GM06990 (cell line): ENCODE results near the gene MAP3K9.

Experiments
- DNase-seq: peaks from one replicate; pipeline ENCODE4 v3.0.0-alpha.2; 2011; ENCODE audit not compliant: insufficient read length; ENCODE audit errors: extremely low read depth
- H3K27me3 ChIP-seq: replicated peaks from 2 replicates; pipeline ENCODE4 v1.6.0; 2011; ENCODE audit warnings: low read length; ENCODE audit not compliant: control insufficient read depth, insufficient read depth
- H3K36me3 ChIP-seq: 2 replicates; pipeline ENCODE4 v1.5.1; 2011; ENCODE audit warnings: low read length; ENCODE audit not compliant: control insufficient read depth, insufficient read depth
- H3K4me3 ChIP-seq: replicated peaks from 2 replicates; pipeline ENCODE4 v1.5.1; 2011; ENCODE audit warnings: low read depth, mild to moderate bottlenecking, control low read depth, low read length
- TF ChIP-seq, protein P1 (sequence below): IDR thresholded peaks from 2 replicates; pipeline ENCODE4 v1.5.1; 2011; ENCODE audit warnings: low read length, control low read depth, mild to moderate bottlenecking, inconsistent platforms; ENCODE audit not compliant: insufficient read depth, poor library complexity, severe bottlenecking

The MAP3K9 gene

DNA sequence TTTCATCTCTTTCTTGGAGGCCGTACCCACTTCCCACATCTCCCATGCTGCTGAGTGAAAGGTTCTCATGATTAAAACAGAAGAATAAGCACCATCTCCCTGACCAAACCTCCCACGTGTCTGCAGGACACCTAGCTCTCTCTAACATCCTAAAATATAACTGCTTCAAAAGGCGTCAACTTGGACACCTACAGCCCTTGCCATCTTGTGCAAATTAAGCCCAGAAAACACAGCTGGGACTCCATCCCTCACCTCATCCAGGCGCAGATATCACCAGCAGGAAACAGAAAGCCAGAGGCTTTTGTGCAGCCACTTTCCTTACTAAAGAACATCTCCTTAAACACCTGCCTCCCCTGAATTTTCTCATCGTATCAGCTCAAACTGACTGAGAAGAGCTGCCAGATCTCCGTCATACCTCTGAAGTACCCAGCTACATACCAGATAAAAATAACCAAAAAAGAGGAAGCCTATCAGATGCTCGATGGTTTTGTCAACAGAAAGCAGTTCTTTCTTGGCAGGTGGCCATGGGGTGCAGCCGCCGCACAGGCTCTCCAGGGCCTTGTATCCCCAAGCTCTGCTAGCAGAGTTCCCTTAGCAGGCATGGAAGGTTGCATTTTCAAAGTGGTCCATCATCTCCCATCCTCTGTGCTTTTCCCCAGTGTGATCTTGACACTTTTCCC lies 28.8 kb downstream of the MAP3K9 start:
- no peak overlapping the region for H3K4me3 ChIP-seq
- TF ChIP-seq, protein P1, sequence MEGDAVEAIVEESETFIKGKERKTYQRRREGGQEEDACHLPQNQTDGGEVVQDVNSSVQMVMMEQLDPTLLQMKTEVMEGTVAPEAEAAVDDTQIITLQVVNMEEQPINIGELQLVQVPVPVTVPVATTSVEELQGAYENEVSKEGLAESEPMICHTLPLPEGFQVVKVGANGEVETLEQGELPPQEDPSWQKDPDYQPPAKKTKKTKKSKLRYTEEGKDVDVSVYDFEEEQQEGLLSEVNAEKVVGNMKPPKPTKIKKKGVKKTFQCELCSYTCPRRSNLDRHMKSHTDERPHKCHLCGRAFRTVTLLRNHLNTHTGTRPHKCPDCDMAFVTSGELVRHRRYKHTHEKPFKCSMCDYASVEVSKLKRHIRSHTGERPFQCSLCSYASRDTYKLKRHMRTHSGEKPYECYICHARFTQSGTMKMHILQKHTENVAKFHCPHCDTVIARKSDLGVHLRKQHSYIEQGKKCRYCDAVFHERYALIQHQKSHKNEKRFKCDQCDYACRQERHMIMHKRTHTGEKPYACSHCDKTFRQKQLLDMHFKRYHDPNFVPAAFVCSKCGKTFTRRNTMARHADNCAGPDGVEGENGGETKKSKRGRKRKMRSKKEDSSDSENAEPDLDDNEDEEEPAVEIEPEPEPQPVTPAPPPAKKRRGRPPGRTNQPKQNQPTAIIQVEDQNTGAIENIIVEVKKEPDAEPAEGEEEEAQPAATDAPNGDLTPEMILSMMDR, result no peak
- peak; percentile 61 for DNase-seq
- H3K27me3 ChIP-seq, result no peaks in the 10 kb centered on the region
- H3K36me3 ChIP-seq, result no peaks in the 10 kb centered on the region

DNA sequence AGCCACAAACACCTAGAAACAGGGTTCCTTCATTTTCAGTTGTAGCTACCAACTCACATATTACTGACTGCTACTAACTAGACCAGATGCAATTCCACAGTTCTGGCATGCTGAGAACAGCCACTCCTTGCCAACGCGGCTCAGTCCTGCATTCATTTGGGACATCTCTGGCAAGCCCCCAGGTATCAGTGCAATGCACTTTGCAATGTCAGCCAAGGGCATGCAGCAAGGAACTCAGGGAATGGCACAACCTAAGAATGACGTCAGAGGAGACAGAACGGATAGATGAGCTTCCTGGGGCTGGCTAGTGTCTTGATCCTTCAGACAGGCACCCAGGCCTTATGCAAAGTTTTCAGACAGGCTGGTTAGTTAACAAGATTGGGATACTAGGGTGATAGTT lies 29.6 kb downstream of the MAP3K9 start:
- no peak overlapping the region for H3K4me3 ChIP-seq

GRCh38 chr14:70776197-70776596 lies 33.1 kb downstream of the MAP3K9 start:
- no peak overlapping the region for H3K4me3 ChIP-seq
- TF ChIP-seq, protein P1, result no peak
- H3K27me3 ChIP-seq, result no peaks in the 10 kb centered on the region
- H3K36me3 ChIP-seq, result no peaks in the 10 kb centered on the region
- no peak for DNase-seq

More for the DNA sequence above, 29.6 kb downstream of the MAP3K9 start:
- no peak for DNase-seq
- TF ChIP-seq, protein P1, result no peak
- Histone ChIP-seq H3K36me3 (no peaks in the 10 kb centered on the region), H3K27me3 (no peaks in the 10 kb centered on the region)

DNA sequence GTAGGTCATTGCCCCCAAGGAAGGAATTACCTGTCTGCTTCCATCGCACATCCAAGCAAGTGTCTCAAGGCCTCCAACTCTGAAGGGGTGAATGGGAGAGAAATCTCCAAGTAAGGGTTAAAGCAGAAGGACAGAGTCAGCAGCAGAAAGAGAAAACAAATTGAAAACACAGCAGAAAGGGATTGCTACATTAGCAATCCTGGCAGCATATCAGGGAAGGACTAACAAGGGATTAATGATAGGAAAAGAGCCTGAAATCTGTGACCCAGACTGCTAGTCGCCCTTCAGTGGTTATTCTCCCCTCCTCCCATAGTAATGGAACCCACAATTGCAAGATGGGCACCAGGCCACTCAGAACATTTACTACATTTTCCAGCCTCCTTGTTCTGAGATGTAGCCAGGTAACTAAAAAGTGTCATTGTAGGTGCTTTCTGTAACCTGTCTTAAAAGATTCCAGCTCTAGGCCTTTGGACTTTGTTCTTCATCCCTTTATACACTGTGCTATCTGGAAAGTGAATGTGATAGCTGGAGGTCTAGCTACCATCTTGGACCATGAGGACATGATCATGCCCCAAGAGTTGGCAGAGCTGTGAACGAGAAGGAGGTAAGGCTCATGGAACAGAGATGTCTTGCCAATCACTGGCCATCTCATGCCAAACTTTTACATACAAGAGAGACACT lies 36.0 kb downstream of the MAP3K9 start:
- TF ChIP-seq, protein P1, result no peak
- Histone ChIP-seq H3K4me3 (no peak overlapping the region), H3K27me3 (no peaks in the 10 kb centered on the region), H3K36me3 (no peaks in the 10 kb centered on the region)
- DNase-seq, result no peak

DNA sequence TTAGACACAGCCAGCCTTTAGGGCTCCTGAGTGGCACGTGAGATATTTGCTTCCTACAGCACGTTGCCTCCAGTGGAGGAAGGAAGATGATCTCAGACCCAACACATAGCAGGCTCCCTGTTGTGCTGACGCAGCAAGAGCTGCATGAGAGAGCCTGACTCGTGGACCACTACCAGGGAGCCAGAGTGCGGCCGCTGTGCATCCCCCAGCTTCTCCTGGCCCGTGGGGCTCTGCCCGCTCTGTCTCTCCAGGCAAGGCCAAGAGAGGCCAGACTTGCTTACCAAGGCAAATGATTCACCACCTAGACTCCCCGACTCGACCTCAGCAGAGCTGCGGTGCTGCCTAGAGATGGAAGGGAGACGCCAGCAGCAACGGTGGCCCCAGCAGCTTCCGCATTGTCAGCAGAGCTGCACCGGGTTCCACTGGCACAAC lies 37.5 kb downstream of the MAP3K9 start:
- DNase-seq, result no peak
- TF ChIP-seq, protein P1, result no peak

More for the DNA sequence above, 37.5 kb downstream of the MAP3K9 start:
- Histone ChIP-seq H3K4me3 (no peak overlapping the region), H3K36me3 (no peaks in the 10 kb centered on the region), H3K27me3 (no peaks in the 10 kb centered on the region)
